Endothelial cell (in vitro differentiated cells): ENCODE data around the gene LMO1. TPM values are rescaled to one million over a fixed set of nuclear protein-coding genes. Genes with fewer than 3 reads are reported as not detected.

Source experiments
- DNase-seq: peaks from one replicate; pipeline ENCODE4 v3.0.0; 2021; ENCODE audit warnings: low spot score
- H3K27ac Mint-ChIP-seq: one replicate; pipeline ENCODE4 v1.8.0; 2021; ENCODE audit warnings: mixed read lengths, inconsistent platforms; ENCODE audit not compliant: unreplicated experiment
- H3K27me3 Mint-ChIP-seq: one replicate; pipeline ENCODE4 v1.8.0; 2021; ENCODE audit warnings: mild to moderate bottlenecking, moderate library complexity, mixed read lengths, inconsistent platforms; ENCODE audit not compliant: unreplicated experiment
- H3K36me3 Mint-ChIP-seq: one replicate; pipeline ENCODE4 v1.8.0; 2021; ENCODE audit warnings: mild to moderate bottlenecking, low read depth, mixed read lengths, inconsistent platforms; ENCODE audit not compliant: unreplicated experiment
- H3K4me1 Mint-ChIP-seq: one replicate; pipeline ENCODE4 v1.8.0; 2021; ENCODE audit warnings: mild to moderate bottlenecking, mixed read lengths, inconsistent platforms; ENCODE audit not compliant: unreplicated experiment
- H3K4me3 Mint-ChIP-seq: one replicate; pipeline ENCODE4 v1.8.0; 2021; ENCODE audit warnings: mild to moderate bottlenecking, mixed read lengths, inconsistent platforms; ENCODE audit not compliant: unreplicated experiment
- H3K9me3 Mint-ChIP-seq: one replicate; pipeline ENCODE4 v1.8.0; 2021; ENCODE audit warnings: mixed read lengths, inconsistent platforms; ENCODE audit not compliant: unreplicated experiment
- total RNA-seq: library from RNA; stranded (reverse); fragmentation: NEBNext Ultra II Directional; extraction: Animal tissue kit (Norgen Biotek cat#: 25700); gene quantifications from one replicate; pipeline ENCODE4 v1.2.1, GENCODE V29; 2021; ENCODE audit not compliant: unreplicated experiment
- TF ChIP-seq, protein P1 (sequence below): fragments of 200-600 bp; sonication (generic); IDR thresholded peaks from one replicate; pipeline ENCODE4 v1.5.0; 2021; ENCODE audit warnings: antibody characterized with exemption; ENCODE audit not compliant: unreplicated experiment

The LMO1 gene
- total RNA-seq, 1 donor from 2014 or later, result not detected

DNA sequence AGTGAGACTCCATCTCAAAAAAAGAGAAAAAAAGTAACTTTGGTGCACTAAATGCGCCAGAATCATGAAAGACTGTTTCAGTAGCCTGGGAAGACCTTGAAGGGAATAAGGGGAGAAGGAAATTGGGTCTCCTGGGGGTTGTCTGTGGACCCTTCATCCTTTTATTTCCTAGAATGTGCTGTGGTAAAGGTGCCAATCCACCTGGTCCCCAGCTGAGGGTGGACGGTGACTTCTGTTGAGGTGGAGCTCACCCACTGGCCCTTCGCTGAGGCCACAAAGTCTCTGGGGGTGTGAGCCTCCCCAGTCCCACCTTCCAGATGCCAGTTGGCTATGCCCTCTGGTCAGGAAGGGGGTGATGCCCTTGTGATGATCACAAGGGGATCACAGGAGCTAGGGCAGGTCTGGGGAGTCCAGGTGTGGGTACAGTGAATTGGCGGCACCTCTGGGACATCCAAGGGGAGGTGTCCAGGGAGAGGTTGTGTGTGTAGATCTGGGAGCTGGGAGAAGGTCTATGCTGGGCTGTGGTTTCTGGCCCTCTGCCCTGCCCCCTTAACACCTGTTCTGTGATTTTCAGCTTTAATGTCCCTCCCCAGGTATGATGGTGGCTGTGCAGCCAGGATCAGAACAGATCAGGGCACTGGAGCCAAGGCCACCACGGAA is 34.2 kb upstream of the LMO1 start:
- Mint-ChIP-seq H3K4me1 (no peaks in the 10 kb centered on the region), H3K4me3 (no peak overlapping the region), H3K9me3 (no peaks in the 10 kb centered on the region), H3K27me3 (peaks cover 1% of the 10 kb centered on the region), H3K36me3 (no peaks in the 10 kb centered on the region), H3K27ac (no peak overlapping the region)
- no peak for DNase-seq
- TF ChIP-seq, protein P1, sequence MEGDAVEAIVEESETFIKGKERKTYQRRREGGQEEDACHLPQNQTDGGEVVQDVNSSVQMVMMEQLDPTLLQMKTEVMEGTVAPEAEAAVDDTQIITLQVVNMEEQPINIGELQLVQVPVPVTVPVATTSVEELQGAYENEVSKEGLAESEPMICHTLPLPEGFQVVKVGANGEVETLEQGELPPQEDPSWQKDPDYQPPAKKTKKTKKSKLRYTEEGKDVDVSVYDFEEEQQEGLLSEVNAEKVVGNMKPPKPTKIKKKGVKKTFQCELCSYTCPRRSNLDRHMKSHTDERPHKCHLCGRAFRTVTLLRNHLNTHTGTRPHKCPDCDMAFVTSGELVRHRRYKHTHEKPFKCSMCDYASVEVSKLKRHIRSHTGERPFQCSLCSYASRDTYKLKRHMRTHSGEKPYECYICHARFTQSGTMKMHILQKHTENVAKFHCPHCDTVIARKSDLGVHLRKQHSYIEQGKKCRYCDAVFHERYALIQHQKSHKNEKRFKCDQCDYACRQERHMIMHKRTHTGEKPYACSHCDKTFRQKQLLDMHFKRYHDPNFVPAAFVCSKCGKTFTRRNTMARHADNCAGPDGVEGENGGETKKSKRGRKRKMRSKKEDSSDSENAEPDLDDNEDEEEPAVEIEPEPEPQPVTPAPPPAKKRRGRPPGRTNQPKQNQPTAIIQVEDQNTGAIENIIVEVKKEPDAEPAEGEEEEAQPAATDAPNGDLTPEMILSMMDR, result no peak

DNA sequence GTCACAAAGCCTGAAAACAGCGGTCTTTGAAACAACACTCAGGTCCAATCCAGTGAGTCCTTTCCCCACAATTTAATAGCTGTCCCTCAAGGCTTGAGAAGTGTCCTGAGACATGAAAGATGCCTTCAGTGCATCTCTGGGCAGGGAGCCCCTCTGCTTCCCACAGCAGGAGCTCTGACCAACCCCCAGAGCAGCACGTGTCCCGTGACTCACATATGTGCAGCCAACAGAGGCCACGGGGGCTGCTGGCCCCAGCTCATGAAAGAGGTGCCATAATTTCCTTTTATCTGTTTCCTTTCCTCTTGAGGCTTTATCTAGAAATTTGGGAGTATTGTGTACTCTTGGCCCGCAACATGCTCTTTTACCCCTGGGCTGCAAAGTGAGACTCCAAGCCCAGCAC is 33.2 kb upstream of the LMO1 start:
- TF ChIP-seq, protein P1, result no peak
- no peak for DNase-seq
- Mint-ChIP-seq H3K36me3 (no peaks in the 10 kb centered on the region), H3K27me3 (peaks cover 1% of the 10 kb centered on the region), H3K4me1 (no peaks in the 10 kb centered on the region), H3K4me3 (no peak overlapping the region), H3K27ac (no peak overlapping the region), H3K9me3 (no peaks in the 10 kb centered on the region)

DNA sequence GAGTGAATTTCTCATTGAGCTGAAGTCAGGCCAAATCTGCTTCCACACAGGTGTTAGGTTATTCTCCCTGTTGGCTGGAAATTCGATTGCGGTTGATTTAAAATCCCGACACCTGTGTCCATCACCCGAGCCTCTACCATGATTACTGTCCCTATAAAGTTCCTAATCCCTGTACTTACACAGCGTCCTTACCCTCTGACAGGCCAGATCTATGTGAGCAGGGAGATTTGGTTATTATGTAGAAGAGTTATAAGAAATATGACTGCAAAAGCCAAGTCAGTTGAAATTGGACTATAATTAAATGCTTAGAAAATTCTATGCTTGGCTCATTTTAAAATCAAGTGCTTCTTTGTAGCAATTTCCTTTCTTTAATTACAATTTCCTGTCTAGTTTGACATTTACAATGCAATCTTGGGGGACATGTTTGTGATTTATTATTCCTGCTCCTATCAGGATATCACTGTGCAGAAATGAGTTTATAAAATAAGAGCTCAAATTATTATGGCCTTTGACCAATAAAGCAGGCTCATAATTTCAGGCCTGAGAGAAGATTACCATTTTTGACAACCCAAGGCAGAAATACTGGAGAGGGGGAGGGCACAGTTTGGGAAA is 32.5 kb upstream of the LMO1 start:
- H3K4me3 Mint-ChIP-seq, result no peak overlapping the region
- H3K27ac Mint-ChIP-seq, result no peak overlapping the region
- H3K27me3 Mint-ChIP-seq, result peaks cover 1% of the 10 kb centered on the region
- H3K9me3 Mint-ChIP-seq, result no peaks in the 10 kb centered on the region
- H3K36me3 Mint-ChIP-seq, result no peaks in the 10 kb centered on the region
- H3K4me1 Mint-ChIP-seq, result no peaks in the 10 kb centered on the region
- no peak for DNase-seq
- TF ChIP-seq, protein P1, result no peak

DNA sequence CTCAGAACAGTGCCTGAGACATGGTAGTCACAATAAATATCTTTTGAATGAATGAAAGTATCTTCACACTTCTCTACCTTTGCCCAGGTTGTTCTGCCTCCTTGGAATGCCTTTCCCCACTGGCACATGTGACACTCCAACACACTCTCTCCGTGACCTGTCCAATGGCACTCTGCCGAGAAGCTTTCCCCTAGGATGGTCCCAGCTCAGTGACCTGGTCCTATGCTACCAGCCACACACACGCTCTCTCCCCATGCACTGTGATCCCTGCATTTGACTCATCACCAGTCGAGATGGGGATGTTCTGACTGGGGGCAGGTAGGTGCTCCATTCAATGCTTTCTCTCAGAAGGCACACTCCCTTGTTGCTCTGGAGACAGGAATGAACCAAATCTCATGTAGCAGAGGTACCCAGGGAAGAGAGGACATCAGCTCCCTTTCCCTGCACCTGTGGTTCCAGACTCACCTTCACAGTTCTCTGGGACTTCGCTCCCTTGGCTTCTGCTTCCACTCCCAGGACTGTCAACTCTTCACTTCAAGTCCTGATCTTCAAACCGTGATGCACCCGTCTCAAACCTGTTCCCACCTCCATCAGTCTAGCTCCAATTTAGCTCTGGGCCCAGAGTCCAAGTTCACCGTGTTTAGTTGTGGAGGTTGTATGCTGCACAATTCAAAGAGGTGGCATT is 30.7 kb upstream of the LMO1 start:
- Mint-ChIP-seq H3K27me3 (peaks cover 3% of the 10 kb centered on the region), H3K4me3 (no peak overlapping the region), H3K9me3 (no peaks in the 10 kb centered on the region), H3K4me1 (no peaks in the 10 kb centered on the region), H3K36me3 (no peaks in the 10 kb centered on the region), H3K27ac (no peak overlapping the region)
- no peak for DNase-seq
- TF ChIP-seq, protein P1, result no peak

DNA sequence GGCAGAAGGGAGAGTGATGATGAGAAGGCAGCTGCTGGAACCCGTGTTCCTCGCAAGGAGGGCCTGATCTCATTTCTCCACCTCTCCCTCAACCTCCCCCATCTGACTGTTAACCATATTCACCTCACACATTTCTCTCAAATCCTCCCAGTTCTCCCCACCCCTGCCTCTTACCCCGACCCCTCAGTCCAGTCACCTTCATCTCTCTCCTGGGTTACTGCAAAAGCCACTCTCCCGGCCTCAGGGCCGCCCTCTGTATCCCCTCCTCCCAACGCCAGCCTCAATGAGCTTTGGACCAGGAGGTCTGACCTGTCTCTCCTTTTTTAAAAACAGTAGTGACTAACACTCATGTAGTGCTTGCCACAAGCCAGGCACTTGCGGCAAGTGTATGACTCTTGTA is 29.5 kb upstream of the LMO1 start:
- Mint-ChIP-seq H3K4me1 (no peaks in the 10 kb centered on the region), H3K36me3 (no peaks in the 10 kb centered on the region), H3K27ac (no peak overlapping the region), H3K9me3 (no peaks in the 10 kb centered on the region), H3K27me3 (peaks cover 3% of the 10 kb centered on the region), H3K4me3 (no peak overlapping the region)
- no peak for DNase-seq
- TF ChIP-seq, protein P1, result no peak
